Chondrocyte (in vitro differentiated cells): ENCODE data around the gene ZNF385B. TPM values are rescaled to one million over a fixed set of nuclear protein-coding genes. Genes with fewer than 3 reads are reported as not detected.

Experiments used
- DNase-seq: peaks from one replicate; pipeline ENCODE4 v3.0.0; 2021; ENCODE audit warnings: mixed read lengths, low spot score
- H3K27ac Mint-ChIP-seq: one replicate; pipeline ENCODE4 v1.8.0; 2021; ENCODE audit warnings: mild to moderate bottlenecking, moderate library complexity, mixed read lengths; ENCODE audit not compliant: unreplicated experiment
- H3K27me3 Mint-ChIP-seq: 2 replicates; pipeline ENCODE4 v1.8.0; 2021; ENCODE audit warnings: low read depth, mixed read lengths
- H3K36me3 Mint-ChIP-seq: 2 replicates; pipeline ENCODE4 v1.8.0; 2021; ENCODE audit warnings: low read depth, mixed read lengths
- H3K4me1 Mint-ChIP-seq: 2 replicates; pipeline ENCODE4 v1.8.0; 2021; ENCODE audit warnings: low read depth, mild to moderate bottlenecking, mixed read lengths
- H3K4me3 Mint-ChIP-seq: one replicate; pipeline ENCODE4 v1.8.0; 2021; ENCODE audit warnings: mild to moderate bottlenecking, moderate library complexity, mixed read lengths; ENCODE audit not compliant: unreplicated experiment
- H3K9me3 Mint-ChIP-seq: 2 replicates; pipeline ENCODE4 v1.8.0; 2021; ENCODE audit warnings: low read depth, mixed read lengths
- CTCF ChIP-seq: fragments of 200-600 bp; sonication (generic); IDR thresholded peaks from 2 replicates; pipeline ENCODE4 v1.5.0; 2021; ENCODE audit warnings: antibody characterized with exemption, mild to moderate bottlenecking, moderate library complexity
- total RNA-seq: library from RNA; stranded (reverse); gene quantifications from 3 replicates; pipeline ENCODE4 v1.2.1, GENCODE V29; 2021

The ZNF385B gene
- total RNA-seq, 1 donor from 2014 or later = 0.25 TPM

- TF ChIP-seq CTCF = no peak
- Mint-ChIP-seq H3K4me1 (no peaks in the 10 kb centered on the region), H3K36me3 (no peaks in the 10 kb centered on the region), H3K27me3 (peaks cover 7% of the 10 kb centered on the region), H3K27ac (no peak overlapping the region), H3K9me3 (no peaks in the 10 kb centered on the region), H3K4me3 (no peak overlapping the region)
- no peak for DNase-seq
Measured at GRCh38 chr2:179720173-179720772, 141.1 kb downstream of the ZNF385B start.

GRCh38 chr2:179715871-179716270 is 145.5 kb downstream of the ZNF385B start:
- Mint-ChIP-seq H3K9me3 (no peaks in the 10 kb centered on the region), H3K27ac (no peak overlapping the region), H3K4me3 (no peak overlapping the region), H3K27me3 (peaks cover 15% of the 10 kb centered on the region), H3K4me1 (no peaks in the 10 kb centered on the region), H3K36me3 (no peaks in the 10 kb centered on the region)
- no peak for DNase-seq
- TF ChIP-seq CTCF = no peak

- Mint-ChIP-seq H3K4me3 (no peak overlapping the region), H3K27ac (no peak overlapping the region), H3K36me3 (no peaks in the 10 kb centered on the region), H3K9me3 (no peaks in the 10 kb centered on the region), H3K27me3 (peaks cover 15% of the 10 kb centered on the region), H3K4me1 (no peaks in the 10 kb centered on the region)
- TF ChIP-seq CTCF = no peak
- DNase-seq = no peak
Measured at GRCh38 chr2:179715196-179715595, 146.2 kb downstream of the ZNF385B start.

GRCh38 chr2:179712825-179713224 is 148.6 kb downstream of the ZNF385B start:
- H3K27ac Mint-ChIP-seq = no peak overlapping the region
- no peak overlapping the region for H3K4me3 Mint-ChIP-seq
- no peak for DNase-seq
- no peaks in the 10 kb centered on the region for H3K36me3 Mint-ChIP-seq
- H3K9me3 Mint-ChIP-seq = no peaks in the 10 kb centered on the region
- no peaks in the 10 kb centered on the region for H3K4me1 Mint-ChIP-seq
- TF ChIP-seq CTCF = no peak
- H3K27me3 Mint-ChIP-seq = peaks cover 7% of the 10 kb centered on the region

- no peak for TF ChIP-seq CTCF
- Mint-ChIP-seq H3K27ac (no peak overlapping the region), H3K9me3 (no peaks in the 10 kb centered on the region)
Measured at GRCh38 chr2:179711375-179711774, 150.0 kb downstream of the ZNF385B start.

More at GRCh38 chr2:179711375-179711774, 150.0 kb downstream of the ZNF385B start:
- H3K4me3 Mint-ChIP-seq = no peak overlapping the region
- H3K36me3 Mint-ChIP-seq = no peaks in the 10 kb centered on the region
- peaks cover 10% of the 10 kb centered on the region for H3K27me3 Mint-ChIP-seq
- no peak for DNase-seq
- H3K4me1 Mint-ChIP-seq = no peaks in the 10 kb centered on the region
